Lung (tissue), 12 donors: ENCODE data around the gene CCDC57. TPM values are rescaled to one million over a fixed set of nuclear protein-coding genes. Genes with fewer than 3 reads are reported as not detected.

Experiments
- ATAC-seq: fragments of 200-7000 bp; cut with Tn5 transposase; one replicate; pipeline ENCODE4 v1.9.1; 2020; ENCODE audit warnings: moderate number of reproducible peaks; ENCODE audit not compliant: insufficient read depth, low FRiP score
- DNase-seq, 3 donors: peaks; one replicate each; pipeline ENCODE4 v3.0.0-alpha.2; 2013 to 2017
- H3K27ac ChIP-seq, 2 donors: one replicate each; pipeline ENCODE4 v1.5.1; 2013; ENCODE audit warnings: mild to moderate bottlenecking in 2 of 2, moderate library complexity in 2 of 2, control low read depth in 1 of 2, inconsistent platforms in 1 of 2, low read depth in 1 of 2, low read length in 1 of 2
- H3K27me3 ChIP-seq, 3 donors: one replicate each; pipeline ENCODE4 v1.5.1; 2013; ENCODE audit warnings: low read length in 2 of 3; ENCODE audit not compliant: control insufficient read depth in 3 of 3, insufficient read depth in 3 of 3
- H3K36me3 ChIP-seq, 4 donors: one replicate each; pipeline ENCODE4 v1.5.1; 2013; ENCODE audit warnings: low read length in 4 of 4, mild to moderate bottlenecking in 1 of 4, moderate library complexity in 1 of 4; ENCODE audit not compliant: control insufficient read depth in 4 of 4, insufficient read depth in 4 of 4
- H3K4me1 ChIP-seq, 5 donors: one replicate each; pipeline ENCODE4 v1.5.1; 2013; ENCODE audit warnings: low read length in 5 of 5, mild to moderate bottlenecking in 2 of 5, moderate library complexity in 1 of 5; ENCODE audit not compliant: control insufficient read depth in 5 of 5, insufficient read depth in 5 of 5
- H3K4me3 ChIP-seq: one replicate; pipeline ENCODE4 v1.5.1; 2013; ENCODE audit warnings: mild to moderate bottlenecking, control low read depth, moderate library complexity
- H3K9ac ChIP-seq, 2 donors: one replicate each; pipeline ENCODE4 v1.5.1; 2013; ENCODE audit warnings: low read length in 2 of 2, control low read depth in 1 of 2; ENCODE audit not compliant: insufficient read depth in 1 of 2
- H3K9me3 ChIP-seq, 4 donors: one replicate each; pipeline ENCODE4 v1.5.1; 2013; ENCODE audit warnings: low read length in 3 of 4, mild to moderate bottlenecking in 1 of 4, moderate library complexity in 1 of 4; ENCODE audit not compliant: control insufficient read depth in 4 of 4, insufficient read depth in 3 of 4
- CTCF ChIP-seq: IDR thresholded peaks from 2 replicates; pipeline ENCODE4 v1.5.1; 2012; ENCODE audit warnings: mild to moderate bottlenecking; ENCODE audit errors: control extremely low read depth, extremely low read depth
- WGBS, 2 donors: extraction: QIAGEN DNeasy Blood & Tissue Kit; methylation state at CpG; one replicate each; pipeline ENCODE4 v1.1.7; 2013; 5-methylcytosine and 5-hydroxymethylcytosine counted together
- polyA plus RNA-seq, 2 donors: library from polyadenylated mRNA; stranded (reverse); fragments of 200-250 nt; gene quantifications; one replicate each; pipeline ENCODE4 v1.2.1, GENCODE V29; 2013
- total RNA-seq, 2 donors: library from RNA; depleted of rRNA in 1 of 2; stranded (reverse); fragments of >200 nt in 1 of 2; gene quantifications; one replicate each; pipeline ENCODE4 v1.2.1, GENCODE V29; 2014 to 2021
- donor health status: control.
- donor health status: control.
- donor health status: Bipolar disorder and iron deficiency.
- donor health status: healthy.
- donor health status: DM: yes; HTN: yes; CAD: no.

Gene CCDC57
- total and polyA plus RNA-seq, 4 donors = 33.2 to 128 (median 74.9) TPM

GRCh38 chr17:82060614-82061013 lies 152.0 kb downstream of the CCDC57 start:
- WGBS, 2 donors = 88 to 89% methylated on average over 11 to 14 of the region's 14 CpGs
- Histone ChIP-seq H3K4me3 (no peak overlapping the region), H3K9me3 (no peaks in the 10 kb centered on the region), H3K27me3 (no peaks in the 10 kb centered on the region), H3K9ac (no peak overlapping the region), H3K27ac (no peak overlapping the region), H3K4me1 (peaks cover 0 to 10% (median 9%) of the 10 kb centered on the region in 5 donors), H3K36me3 (peaks cover 5 to 82% (median 13%) of the 10 kb centered on the region in 4 donors)
- DNase-seq (no peak), ATAC-seq (no peak)
- TF ChIP-seq CTCF = no peak

- no peak overlapping the region for H3K9ac ChIP-seq
- no peak for DNase-seq
- 88 to 89% methylated on average over 16 of the region's 16 CpGs for WGBS, 2 donors
- H3K9me3 ChIP-seq = no peaks in the 10 kb centered on the region
- H3K4me3 ChIP-seq = no peak overlapping the region
- no peak overlapping the region for H3K27ac ChIP-seq
- no peak for TF ChIP-seq CTCF
- H3K4me1 ChIP-seq = peaks cover 0 to 10% (median 9%) of the 10 kb centered on the region in 5 donors
- H3K36me3 ChIP-seq = peaks cover 5 to 88% (median 17%) of the 10 kb centered on the region in 4 donors
- ATAC-seq = no peak
- no peaks in the 10 kb centered on the region for H3K27me3 ChIP-seq
Measured at GRCh38 chr17:82060001-82060380, 152.7 kb downstream of the CCDC57 start.

- no peak overlapping the region for H3K9ac ChIP-seq
Measured at GRCh38 chr17:82059272-82060000, 153.2 kb downstream of the CCDC57 start.

More at GRCh38 chr17:82059272-82060000, 153.2 kb downstream of the CCDC57 start:
- Histone ChIP-seq H3K27ac (no peak overlapping the region), H3K4me3 (no peak overlapping the region), H3K36me3 (peaks cover 5 to 92% (median 19%) of the 10 kb centered on the region in 4 donors), H3K4me1 (peaks cover 0 to 4% (median 3%) of the 10 kb centered on the region in 5 donors), H3K9me3 (no peaks in the 10 kb centered on the region), H3K27me3 (no peaks in the 10 kb centered on the region)
- 87 to 88% methylated on average over 18 to 19 of the region's 19 CpGs for WGBS, 2 donors
- DNase-seq (no peak), ATAC-seq (no peak)
- TF ChIP-seq CTCF = no peak
